ENCODE results near the gene VPS9D1. TPM values are rescaled to one million over a fixed set of nuclear protein-coding genes. Genes with fewer than 3 reads are reported as not detected.

VPS9D1 gene
- total RNA-seq, 1 experiment from 2014 or later, result 6.3 TPM

GRCh38 chr16:89696670-89697128, 24.0 kb downstream of the VPS9D1 start:
- in situ Hi-C loops (cut with HindIII; ENCODE audit: low pct_unique_long_range_greater_than_20kb, low sequenced_read_pairs), result no loop called here
- DNase-seq (ENCODE audit: low read depth, low spot score) (no peak), ATAC-seq (no peak)
- no peaks in the 10 kb centered on the region; the same call in 1 of the 2 replicates for H3K36me3 ChIP-seq (ENCODE audit: control insufficient read depth, insufficient read depth, low read length)
- TF ChIP-seq TCF7L2 (IDR thresholded peaks at IDR 0.05; ENCODE audit: low read depth, low read length), result no peak
- TF ChIP-seq POLR2AphosphoS5 (IDR thresholded peaks at IDR 0.05; ENCODE audit: low read depth, low read length), result no peak
- no peak for TF ChIP-seq SIN3A (IDR thresholded peaks at IDR 0.05; ENCODE audit: borderline replicate concordance, insufficient read depth, low read depth, low read length)
- TF ChIP-seq CTCF (IDR thresholded peaks at IDR 0.05), result no peak
- TF ChIP-seq, protein P1, sequence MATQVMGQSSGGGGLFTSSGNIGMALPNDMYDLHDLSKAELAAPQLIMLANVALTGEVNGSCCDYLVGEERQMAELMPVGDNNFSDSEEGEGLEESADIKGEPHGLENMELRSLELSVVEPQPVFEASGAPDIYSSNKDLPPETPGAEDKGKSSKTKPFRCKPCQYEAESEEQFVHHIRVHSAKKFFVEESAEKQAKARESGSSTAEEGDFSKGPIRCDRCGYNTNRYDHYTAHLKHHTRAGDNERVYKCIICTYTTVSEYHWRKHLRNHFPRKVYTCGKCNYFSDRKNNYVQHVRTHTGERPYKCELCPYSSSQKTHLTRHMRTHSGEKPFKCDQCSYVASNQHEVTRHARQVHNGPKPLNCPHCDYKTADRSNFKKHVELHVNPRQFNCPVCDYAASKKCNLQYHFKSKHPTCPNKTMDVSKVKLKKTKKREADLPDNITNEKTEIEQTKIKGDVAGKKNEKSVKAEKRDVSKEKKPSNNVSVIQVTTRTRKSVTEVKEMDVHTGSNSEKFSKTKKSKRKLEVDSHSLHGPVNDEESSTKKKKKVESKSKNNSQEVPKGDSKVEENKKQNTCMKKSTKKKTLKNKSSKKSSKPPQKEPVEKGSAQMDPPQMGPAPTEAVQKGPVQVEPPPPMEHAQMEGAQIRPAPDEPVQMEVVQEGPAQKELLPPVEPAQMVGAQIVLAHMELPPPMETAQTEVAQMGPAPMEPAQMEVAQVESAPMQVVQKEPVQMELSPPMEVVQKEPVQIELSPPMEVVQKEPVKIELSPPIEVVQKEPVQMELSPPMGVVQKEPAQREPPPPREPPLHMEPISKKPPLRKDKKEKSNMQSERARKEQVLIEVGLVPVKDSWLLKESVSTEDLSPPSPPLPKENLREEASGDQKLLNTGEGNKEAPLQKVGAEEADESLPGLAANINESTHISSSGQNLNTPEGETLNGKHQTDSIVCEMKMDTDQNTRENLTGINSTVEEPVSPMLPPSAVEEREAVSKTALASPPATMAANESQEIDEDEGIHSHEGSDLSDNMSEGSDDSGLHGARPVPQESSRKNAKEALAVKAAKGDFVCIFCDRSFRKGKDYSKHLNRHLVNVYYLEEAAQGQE (IDR thresholded peaks at IDR 0.05; ENCODE audit: insufficient read depth in 1 of 2, low read depth in 2 of 2, low read length in 1 of 2), result no peak
- ChIA-PET POLR2A (no interaction called here), CTCF (no interaction called here)
- no peaks in the 10 kb centered on the region for H3K27me3 ChIP-seq (ENCODE audit: control insufficient read depth, insufficient read depth, low read length)
- no peak overlapping the region for H3K27ac ChIP-seq (ENCODE audit: low read length)
- no peak overlapping the region for H3K4me3 ChIP-seq (ENCODE audit: low read depth in 2 of 2, low read length in 2 of 2)
- H3K4me1 ChIP-seq (ENCODE audit: control insufficient read depth, insufficient read depth, low read length), result peaks cover 4% of the 10 kb centered on the region; the same call in 1 of the 2 replicates
- no TSS peak for BruUV-seq (replicated peaks)
- intact Hi-C loops (cut with micrococcal nuclease; ENCODE audit: unreplicated experiment), result no loop called here
- no peaks in the 10 kb centered on the region for H3K9me3 ChIP-seq (ENCODE audit: control insufficient read depth, insufficient read depth, low read depth, low read length)

- Histone ChIP-seq H3K36me3 (ENCODE audit: control insufficient read depth, insufficient read depth, low read length) (no peaks in the 10 kb centered on the region; the same call in 1 of the 2 replicates), H3K9me3 (ENCODE audit: control insufficient read depth, insufficient read depth, low read depth, low read length) (no peaks in the 10 kb centered on the region), H3K4me1 (ENCODE audit: control insufficient read depth, insufficient read depth, low read length) (peaks cover 4% of the 10 kb centered on the region; the same call in 1 of the 2 replicates), H3K27ac (ENCODE audit: low read length) (no peak overlapping the region), H3K27me3 (ENCODE audit: control insufficient read depth, insufficient read depth, low read length) (no peaks in the 10 kb centered on the region), H3K4me3 (ENCODE audit: low read depth in 2 of 2, low read length in 2 of 2) (no peak overlapping the region)
- in situ Hi-C loops (cut with HindIII; ENCODE audit: low pct_unique_long_range_greater_than_20kb, low sequenced_read_pairs) (no loop called here), intact Hi-C loops (cut with micrococcal nuclease; ENCODE audit: unreplicated experiment) (no loop called here)
- no peak for TF ChIP-seq SIN3A (IDR thresholded peaks at IDR 0.05; ENCODE audit: borderline replicate concordance, insufficient read depth, low read depth, low read length)
- 0 out of 2 replicates have a peak, but pooled peaks have one; percentile 21 for TF ChIP-seq POLR2AphosphoS5 (IDR thresholded peaks at IDR 0.05; ENCODE audit: low read depth, low read length)
- BruUV-seq (replicated peaks), result no TSS peak
- ChIA-PET POLR2A (no interaction called here), CTCF (interaction anchor here (0.7 kb wide), 1 partner anchor 51 kb away, joined by 3 read pairs; no protein-coding TSS in a partner anchor)
- DNase-seq (ENCODE audit: low read depth, low spot score), result no peak
- ATAC-seq, result no peak
Observed at GRCh38 chr16:89695875-89696669, 24.6 kb downstream of the VPS9D1 start.
